H9 (cell line): Measurements from ENCODE around the gene SNAP47. TPM values are rescaled to one million over a fixed set of nuclear protein-coding genes. Genes with fewer than 3 reads are reported as not detected.

Source experiments
- DNase-seq: peaks from one replicate; pipeline ENCODE4 v3.0.0-alpha.2; 2017
- H2AFZ ChIP-seq: one replicate; pipeline ENCODE4 v1.6.1; 2013; ENCODE audit warnings: mild to moderate bottlenecking, low read length, control low read depth, moderate library complexity
- H2AK5ac ChIP-seq: 2 replicates; pipeline ENCODE4 v1.6.1; 2013; ENCODE audit warnings: low read length, control low read depth, mixed read lengths; ENCODE audit not compliant: insufficient read length
- H2BK120ac ChIP-seq: one replicate; pipeline ENCODE4 v1.6.1; 2013; ENCODE audit warnings: low read depth, mild to moderate bottlenecking, low read length, control low read depth, inconsistent platforms; ENCODE audit not compliant: poor library complexity, severe bottlenecking
- H2BK12ac ChIP-seq: 2 replicates; pipeline ENCODE4 v1.6.1; 2013; ENCODE audit warnings: low read length, control low read depth, mixed read lengths, low read depth; ENCODE audit not compliant: insufficient read length
- H2BK15ac ChIP-seq: 2 replicates; pipeline ENCODE4 v1.6.1; 2013; ENCODE audit warnings: low read depth, low read length, control low read depth
- H2BK20ac ChIP-seq: one replicate; pipeline ENCODE4 v1.6.1; 2013; ENCODE audit warnings: low read depth, mild to moderate bottlenecking, low read length, control low read depth, inconsistent platforms; ENCODE audit not compliant: poor library complexity, severe bottlenecking
- H2BK5ac ChIP-seq: 2 replicates; pipeline ENCODE4 v1.6.1; 2013; ENCODE audit warnings: low read length, control low read depth, mixed read lengths; ENCODE audit not compliant: insufficient read length
- H3K14ac ChIP-seq: 2 replicates; pipeline ENCODE4 v1.6.1; 2013; ENCODE audit warnings: low read length, control low read depth; ENCODE audit not compliant: insufficient read depth
- H3K18ac ChIP-seq: 2 replicates; pipeline ENCODE4 v1.6.1; 2013; ENCODE audit warnings: low read depth, mild to moderate bottlenecking, mixed read lengths, low read length, control low read depth; ENCODE audit not compliant: insufficient read length
- H3K23ac ChIP-seq: 2 replicates; pipeline ENCODE4 v1.6.1; 2013; ENCODE audit warnings: low read length, control low read depth, mixed read lengths, low read depth; ENCODE audit not compliant: insufficient read length
- H3K23me2 ChIP-seq: 2 replicates; pipeline ENCODE4 v1.6.1; 2013; ENCODE audit warnings: low read depth, mild to moderate bottlenecking, mixed read lengths, low read length, control low read depth; ENCODE audit not compliant: insufficient read length, poor library complexity, severe bottlenecking
- H3K27ac ChIP-seq: 2 replicates; pipeline ENCODE4 v1.5.1; 2013; ENCODE audit warnings: low read length, control low read depth, mixed read lengths, low read depth; ENCODE audit not compliant: insufficient read length
- H3K27me3 ChIP-seq: 2 replicates; pipeline ENCODE4 v1.6.1; 2013; ENCODE audit warnings: low read length, control low read depth, inconsistent platforms; ENCODE audit not compliant: insufficient read depth
- H3K4ac ChIP-seq: 2 replicates; pipeline ENCODE4 v1.6.1; 2013; ENCODE audit warnings: low read depth, mild to moderate bottlenecking, control low read depth, inconsistent platforms, low read length, moderate library complexity
- H3K4me1 ChIP-seq: 2 replicates; pipeline ENCODE4 v1.6.1; 2013; ENCODE audit warnings: low read length, control low read depth, inconsistent platforms; ENCODE audit not compliant: insufficient read depth
- H3K4me2 ChIP-seq: 2 replicates; pipeline ENCODE4 v1.6.1; 2013; ENCODE audit warnings: low read length, control low read depth, mixed read lengths; ENCODE audit not compliant: insufficient read length, insufficient read depth
- H3K56ac ChIP-seq: 2 replicates; pipeline ENCODE4 v1.6.1; 2013; ENCODE audit warnings: low read depth, mild to moderate bottlenecking, mixed read lengths, low read length, control low read depth; ENCODE audit not compliant: insufficient read length
- H3K79me1 ChIP-seq: 2 replicates; pipeline ENCODE4 v1.6.1; 2013; ENCODE audit warnings: low read depth, mild to moderate bottlenecking, moderate library complexity, low read length, control low read depth, inconsistent platforms; ENCODE audit not compliant: insufficient read depth, poor library complexity, severe bottlenecking
- H3K79me2 ChIP-seq: 2 replicates; pipeline ENCODE4 v1.6.1; 2013; ENCODE audit warnings: low read length, control low read depth, inconsistent platforms; ENCODE audit not compliant: insufficient read depth
- H3K9ac ChIP-seq: 2 replicates; pipeline ENCODE4 v1.6.1; 2013; ENCODE audit warnings: low read length, control low read depth, mixed read lengths; ENCODE audit not compliant: insufficient read length; ENCODE audit errors: extremely low read depth
- H3K9me3 ChIP-seq: one replicate; pipeline ENCODE4 v1.6.1; 2013; ENCODE audit warnings: low read depth, low read length, inconsistent platforms; ENCODE audit not compliant: control insufficient read depth
- H3T11ph ChIP-seq: one replicate; pipeline ENCODE4 v1.6.1; 2013; ENCODE audit warnings: mild to moderate bottlenecking, low read length, control low read depth, inconsistent platforms
- H4K20me1 ChIP-seq: one replicate; pipeline ENCODE4 v1.6.1; 2013; ENCODE audit not compliant: control insufficient read depth, insufficient read length, insufficient read depth
- H4K5ac ChIP-seq: 2 replicates; pipeline ENCODE4 v1.6.1; 2013; ENCODE audit warnings: low read depth, mild to moderate bottlenecking, mixed read lengths, low read length, control low read depth; ENCODE audit not compliant: insufficient read length
- H4K8ac ChIP-seq: replicated peaks from 2 replicates; pipeline ENCODE4 v1.6.1; 2013; ENCODE audit warnings: low read length, control low read depth, mixed read lengths, low read depth; ENCODE audit not compliant: insufficient read length
- H4K91ac ChIP-seq: 2 replicates; pipeline ENCODE4 v1.6.1; 2013; ENCODE audit warnings: low read depth, mild to moderate bottlenecking, moderate library complexity, mixed read lengths, low read length, control low read depth; ENCODE audit not compliant: insufficient read length
- H3K27ac Mint-ChIP-seq, 3 experiments: 2 replicates in 2 of 3; 3 replicates in 1 of 3; pipeline ENCODE4 v1.8.0; 2020 to 2021; ENCODE audit warnings: mixed read lengths in 3 of 3, mild to moderate bottlenecking in 1 of 3, moderate library complexity in 1 of 3
- H3K27me3 Mint-ChIP-seq: 2 replicates; pipeline ENCODE4 v1.8.0; 2021; ENCODE audit warnings: low read depth, mild to moderate bottlenecking, moderate library complexity, mixed read lengths
- H3K36me3 Mint-ChIP-seq, 3 experiments: 2 replicates in 2 of 3; 3 replicates in 1 of 3; pipeline ENCODE4 v1.8.0; 2020 to 2021; ENCODE audit warnings: low read depth in 3 of 3, mixed read lengths in 3 of 3; ENCODE audit not compliant: insufficient read depth in 1 of 3
- H3K4me1 Mint-ChIP-seq, 2 experiments: 2 replicates each; pipeline ENCODE4 v1.8.0; 2020; ENCODE audit warnings: mixed read lengths in 2 of 2
- H3K4me3 Mint-ChIP-seq, 2 experiments: 2 replicates in 1 of 2; 3 replicates in 1 of 2; pipeline ENCODE4 v1.8.0; 2020 to 2021; ENCODE audit warnings: mild to moderate bottlenecking in 2 of 2, mixed read lengths in 2 of 2, moderate library complexity in 1 of 2
- H3K9me3 Mint-ChIP-seq, 2 experiments: 2 replicates in 1 of 2; 3 replicates in 1 of 2; pipeline ENCODE4 v1.8.0; 2020; ENCODE audit warnings: mild to moderate bottlenecking in 2 of 2, mixed read lengths in 2 of 2, moderate library complexity in 1 of 2
- CTCF ChIP-seq: fragments of 200-600 bp; sonication (generic); conservative IDR thresholded peaks from 3 replicates; pipeline ENCODE4 v1.8.0; 2021; ENCODE audit warnings: antibody characterized with exemption, mild to moderate bottlenecking
- WGBS: extraction: QIAGEN DNeasy Blood & Tissue Kit; methylation state at CpG from one replicate; pipeline ENCODE4 v1.1.7; 2013; ENCODE audit warnings: missing lambda C conversion rate, low lambda C conversion rate, mixed read lengths; ENCODE audit not compliant: insufficient read length; ENCODE audit errors: extremely low coverage; 5-methylcytosine and 5-hydroxymethylcytosine counted together
- total RNA-seq: library from RNA; stranded (reverse); gene quantifications from 2 replicates; pipeline ENCODE4 v1.2.1, GENCODE V29; 2021

SNAP47 gene
- total RNA-seq, 1 experiment from 2014 or later, result 44.1 TPM

DNA sequence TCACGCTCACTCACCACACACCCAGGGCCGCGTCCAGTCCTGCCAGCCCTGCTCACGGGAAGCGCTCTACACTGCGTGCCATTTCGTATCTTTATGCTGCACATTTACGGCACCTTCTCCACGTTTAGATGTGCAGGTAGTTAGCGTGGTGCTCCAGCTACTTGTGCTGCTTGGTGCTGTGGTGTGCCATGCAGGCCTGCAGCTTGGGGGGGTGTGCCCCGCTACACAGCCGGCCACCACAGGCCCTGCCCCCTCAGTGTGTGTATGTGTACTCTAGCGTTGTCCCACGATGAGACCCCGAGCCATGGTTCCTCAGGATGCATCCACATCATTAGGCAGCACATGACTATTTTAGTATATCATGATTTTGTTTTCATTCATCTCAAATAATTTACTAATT, 38.3 kb downstream of the SNAP47 start:
- Histone ChIP-seq H2BK15ac (no peak overlapping the region), H3K23ac (no peak overlapping the region), H2BK5ac (no peak overlapping the region), H2AK5ac (no peak overlapping the region), H3K79me2 (no peaks in the 10 kb centered on the region), H2BK120ac (no peak overlapping the region), H3K4me1 (no peaks in the 10 kb centered on the region), H2BK12ac (no peak overlapping the region), H4K5ac (no peak overlapping the region), H3K27ac (no peak overlapping the region), H3K14ac (no peak overlapping the region), H3K56ac (no peak overlapping the region), H2AFZ (no peak overlapping the region), H3K9ac (no peak overlapping the region), H3T11ph (no peak overlapping the region), H3K4me2 (no peak overlapping the region), H4K20me1 (no peaks in the 10 kb centered on the region), H4K91ac (no peak overlapping the region), H3K23me2 (no peaks in the 10 kb centered on the region), H3K79me1 (no peaks in the 10 kb centered on the region), H3K27me3 (no peaks in the 10 kb centered on the region), H4K8ac (no peak overlapping the region), H3K9me3 (no peaks in the 10 kb centered on the region), H2BK20ac (no peak overlapping the region), H3K18ac (no peak overlapping the region), H3K4ac (no peak overlapping the region)
- no peak overlapping the region for H3K27ac Mint-ChIP-seq
- H3K27me3 Mint-ChIP-seq, result no peaks in the 10 kb centered on the region
- H3K4me1 Mint-ChIP-seq, result no peaks in the 10 kb centered on the region
- peaks cover 6 to 34% (median 27%) of the 10 kb centered on the region in 3 experiments; a peak in 6 of 7 replicates for H3K36me3 Mint-ChIP-seq
- WGBS, result no CpG with 5 or more reads among the region's 15 CpGs
- TF ChIP-seq CTCF, result no peak
- no peaks in the 10 kb centered on the region for H3K9me3 Mint-ChIP-seq
- no peak overlapping the region for H3K4me3 Mint-ChIP-seq
- DNase-seq, result no peak
